Ovary (tissue), 9 donors: ENCODE results near the gene CLDN9. TPM values are rescaled to one million over a fixed set of nuclear protein-coding genes. Genes with fewer than 3 reads are reported as not detected.

Source experiments
- DNase-seq, 5 donors: peaks; one replicate each; pipeline ENCODE4 v3.0.0-alpha.2; 2019 to 2020
- H3K27ac ChIP-seq, 2 donors: fragments of 200-600 bp; one replicate each; pipeline versions ENCODE4 v1.5.1 to v1.8.0; 2019 to 2022
- H3K27me3 ChIP-seq: fragments of 200-600 bp; one replicate; pipeline ENCODE4 v1.8.0; 2022
- H3K36me3 ChIP-seq: fragments of 200-600 bp; sonication (generic); one replicate; pipeline ENCODE4 v1.5.1; 2019
- H3K4me1 ChIP-seq: one replicate; pipeline ENCODE4 v1.8.1; 2013; ENCODE audit warnings: mild to moderate bottlenecking, moderate library complexity; ENCODE audit not compliant: insufficient read depth
- H3K4me3 ChIP-seq: fragments of 200-600 bp; sonication (generic); one replicate; pipeline ENCODE4 v1.5.1; 2017
- H3K9me3 ChIP-seq, 2 donors: fragments of 200-600 bp in 1 of 2; sonication (generic) in 1 of 2; one replicate each; pipeline versions ENCODE4 v1.5.1 to v1.8.1; 2013 to 2019; ENCODE audit warnings: mild to moderate bottlenecking in 1 of 2, moderate library complexity in 1 of 2
- CTCF ChIP-seq, 3 donors: fragments of 450-650 bp in 2 of 3; fragments of 200-600 bp in 1 of 3; IDR thresholded peaks; one replicate each; pipeline versions ENCODE4 v1.5.1 to v1.8.0; 2016 to 2022; ENCODE audit warnings: antibody characterized with exemption in 3 of 3, mild to moderate bottlenecking in 1 of 3
- EP300 ChIP-seq: sonication (generic); formaldehyde crosslinking; IDR thresholded peaks from one replicate; pipeline ENCODE4 v1.6.1; 2017; ENCODE audit warnings: antibody characterized with exemption
- POLR2A ChIP-seq: fragments of 450-650 bp; IDR thresholded peaks from one replicate; pipeline ENCODE4 v1.6.1; 2017; ENCODE audit warnings: antibody characterized with exemption, mild to moderate bottlenecking, moderate library complexity
- WGBS, 3 donors: extraction: QIAGEN DNeasy Blood & Tissue Kit in 1 of 3; methylation state at CpG; one replicate each; pipeline versions ENCODE4 v1.1.5 to v1.1.7; 2013 to 2017; 5-methylcytosine and 5-hydroxymethylcytosine counted together
- intact Hi-C, 4 donors: fragments of 100-400 bp; cut with DNase I; formaldehyde crosslinking; loops; one replicate each; pipeline versions ENCODE4 v1.11.0 to v1.15.1; 2022 to 2023
- polyA plus RNA-seq, 2 donors: library from polyadenylated mRNA; stranded (reverse); fragments of 200-250 nt in 1 of 2; fragments of 350-450 nt in 1 of 2; fragmentation: Illumina TruSeq in 1 of 2; extraction: RNeasy Lipid Tissue Mini Kit (QIAGEN cat#74804) in 1 of 2; gene quantifications; one replicate each; pipeline ENCODE4 v1.2.3, GENCODE V29; 2013 to 2014
- total RNA-seq, 7 donors: library from RNA; depleted of rRNA in 2 of 7; stranded (reverse); fragments of >200 nt in 2 of 7; fragmentation: NEBNext Ultra II Directional in 3 of 7; extraction: Animal tissue kit (Norgen Biotek cat#: 25700) in 3 of 7; gene quantifications; one replicate each; pipeline versions ENCODE4 v1.1.0 to v1.2.4, GENCODE V29; 2016 to 2023
- donor health status: DM: no; HTN: no; CAD: no; lungs with moderate emphysema.
- donor health status: DM: no; HTN: no; CAD: no.
- donor health status: Bipolar disorder and iron deficiency.
- donor health status: DM: yes; HTN: yes; CAD: no.
- donor health status: DM: no; HTN: no; CAD: no.
- donor health status: DM: yes; HTN: yes; CAD: no.

CLDN9 gene
- total and polyA plus RNA-seq, 9 donors = 0.11 to 0.24 (median 0.19) TPM; not detected in 5

DNA sequence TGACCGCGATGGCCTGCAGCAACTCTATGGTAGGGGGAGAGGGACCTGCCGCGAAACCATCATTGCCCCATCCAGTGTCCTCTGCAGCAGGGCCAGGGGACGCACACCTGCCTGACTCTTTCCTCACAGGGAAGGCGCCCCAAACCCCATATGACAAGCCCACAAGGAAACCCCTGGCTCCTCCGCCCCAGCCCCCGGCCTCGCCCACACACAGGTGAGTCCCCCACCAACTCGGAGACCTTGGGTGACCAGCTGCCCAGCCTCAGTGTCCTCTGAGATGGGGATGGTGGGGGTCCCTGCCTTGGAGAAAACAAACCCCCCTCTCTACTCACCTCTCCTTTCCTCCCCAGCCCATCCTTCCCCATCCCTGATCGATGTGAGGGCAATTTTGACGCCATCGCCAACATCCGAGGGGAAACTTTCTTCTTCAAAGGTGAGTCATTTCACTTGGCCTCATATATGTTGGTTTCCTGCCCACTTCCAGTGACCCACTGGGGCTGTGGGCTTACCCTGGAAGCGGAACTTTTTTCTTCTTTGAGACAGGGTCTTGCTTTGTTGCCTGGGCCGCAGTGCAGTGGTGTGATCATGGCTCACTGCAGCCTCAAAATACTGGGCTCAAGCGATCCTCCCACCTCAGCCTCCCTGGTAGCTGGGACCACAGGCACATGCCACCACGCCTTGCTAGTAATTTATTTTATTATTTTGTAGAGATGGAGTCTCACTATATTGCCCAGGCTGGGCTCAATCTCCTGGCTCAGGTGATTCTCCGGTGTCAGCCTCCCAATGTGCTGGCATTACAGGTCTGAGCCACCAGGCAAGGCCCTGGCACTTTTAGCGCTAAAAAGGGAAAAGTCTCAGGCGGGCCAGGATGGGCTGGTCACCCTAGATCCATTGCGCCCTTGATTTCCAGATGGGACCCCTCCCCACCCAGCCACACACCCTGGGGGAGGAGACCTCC, 44.7 kb downstream of the CLDN9 start:
- 92 to 95% (median 95%) methylated on average over 22 of the region's 22 CpGs for WGBS, 3 donors
- H3K4me1 ChIP-seq = peaks cover 8% of the 10 kb centered on the region
- no peaks in the 10 kb centered on the region for H3K27me3 ChIP-seq
- DNase-seq = no peak
- TF ChIP-seq POLR2A = no peak
- TF ChIP-seq EP300 = no peak
- no peak for TF ChIP-seq CTCF (IDR thresholded peaks at IDR 0.05)
- no peak overlapping the region for H3K4me3 ChIP-seq
- intact Hi-C loops = loop anchor here in 3 of 4 donors (5.0 to 10.0 kb wide), 2 partner anchors 107 to 110 kb away; no protein-coding TSS in a partner anchor
- H3K36me3 ChIP-seq = no peaks in the 10 kb centered on the region
- H3K9me3 ChIP-seq = no peaks in the 10 kb centered on the region
- H3K27ac ChIP-seq = no peak overlapping the region

DNA sequence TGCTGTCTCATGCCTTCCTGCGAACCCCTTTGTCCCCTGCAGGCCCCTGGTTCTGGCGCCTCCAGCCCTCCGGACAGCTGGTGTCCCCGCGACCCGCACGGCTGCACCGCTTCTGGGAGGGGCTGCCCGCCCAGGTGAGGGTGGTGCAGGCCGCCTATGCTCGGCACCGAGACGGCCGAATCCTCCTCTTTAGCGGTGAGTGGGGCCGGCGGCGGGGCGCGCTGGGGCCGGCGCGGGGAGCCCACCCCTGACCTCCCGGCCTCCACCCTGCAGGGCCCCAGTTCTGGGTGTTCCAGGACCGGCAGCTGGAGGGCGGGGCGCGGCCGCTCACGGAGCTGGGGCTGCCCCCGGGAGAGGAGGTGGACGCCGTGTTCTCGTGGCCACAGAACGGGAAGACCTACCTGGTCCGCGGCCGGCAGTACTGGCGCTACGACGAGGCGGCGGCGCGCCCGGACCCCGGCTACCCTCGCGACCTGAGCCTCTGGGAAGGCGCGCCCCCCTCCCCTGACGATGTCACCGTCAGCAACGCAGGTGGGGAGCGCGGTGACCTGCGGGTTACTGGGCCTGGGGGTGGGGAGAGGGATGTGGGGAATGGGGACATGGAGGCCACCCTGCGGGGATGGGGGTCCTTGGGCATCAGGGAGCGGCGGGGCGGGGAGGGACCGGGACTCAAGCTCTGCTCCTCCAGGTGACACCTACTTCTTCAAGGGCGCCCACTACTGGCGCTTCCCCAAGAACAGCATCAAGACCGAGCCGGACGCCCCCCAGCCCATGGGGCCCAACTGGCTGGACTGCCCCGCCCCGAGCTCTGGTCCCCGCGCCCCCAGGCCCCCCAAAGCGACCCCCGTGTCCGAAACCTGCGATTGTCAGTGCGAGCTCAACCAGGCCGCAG, 45.7 kb downstream of the CLDN9 start:
- intact Hi-C loops = loop anchor here in 3 of 4 donors (5.0 to 10.0 kb wide), 2 partner anchors 106 to 109 kb away; no protein-coding TSS in a partner anchor
- DNase-seq = peak in 4 of 5 donors; percentile 43 to 57 (median 54)
- 6 to 19% (median 7%) methylated on average over 28 to 77 of the region's 77 CpGs for WGBS, 3 donors
- Histone ChIP-seq H3K27ac (no peak overlapping the region), H3K4me3 (peak overlapping the region; percentile 85), H3K9me3 (no peaks in the 10 kb centered on the region), H3K36me3 (no peaks in the 10 kb centered on the region), H3K27me3 (no peaks in the 10 kb centered on the region), H3K4me1 (peaks cover 8% of the 10 kb centered on the region)
- TF ChIP-seq CTCF (IDR thresholded peaks at IDR 0.05) = no peak
- no peak for TF ChIP-seq POLR2A
- TF ChIP-seq EP300 = no peak

DNA sequence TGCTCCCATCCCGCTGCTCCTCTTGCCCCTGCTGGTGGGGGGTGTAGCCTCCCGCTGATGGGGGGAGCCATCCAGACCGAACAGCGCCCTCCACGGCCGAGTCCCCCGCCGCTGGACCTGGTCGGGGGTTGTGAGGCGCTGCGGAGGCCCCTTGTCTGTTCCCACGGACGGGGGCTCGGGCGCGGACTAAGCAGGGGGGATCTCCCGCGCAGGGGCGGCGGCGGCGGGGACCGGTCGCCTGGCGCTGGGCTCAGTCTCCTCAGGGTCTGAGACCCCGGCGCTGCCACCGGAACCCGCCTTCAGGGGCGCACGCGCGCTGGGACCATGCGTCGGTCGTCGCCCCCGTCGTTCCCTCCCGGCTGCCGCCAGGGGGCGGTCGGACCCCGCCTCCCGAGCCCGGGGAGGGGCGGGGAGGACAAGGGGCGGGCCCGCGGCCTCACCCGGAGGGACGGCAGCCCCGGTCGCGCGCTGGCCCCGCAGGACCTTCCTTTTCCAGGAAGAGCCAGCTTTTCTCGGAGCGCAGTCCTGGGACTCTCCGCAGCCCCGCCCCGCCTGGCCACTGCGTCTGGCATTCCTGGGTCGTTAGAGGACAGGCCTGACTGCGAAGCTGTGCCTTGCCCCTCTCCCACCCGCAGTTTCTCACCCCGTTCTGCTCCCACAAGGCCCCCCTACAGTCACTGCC, 46.5 kb downstream of the CLDN9 start:
- TF ChIP-seq CTCF (IDR thresholded peaks at IDR 0.05) = peak; percentile 93 to 99 (median 97)
- TF ChIP-seq POLR2A = no peak
- Histone ChIP-seq H3K4me1 (peaks cover 8% of the 10 kb centered on the region), H3K27me3 (no peaks in the 10 kb centered on the region), H3K27ac (no peak overlapping the region), H3K36me3 (no peaks in the 10 kb centered on the region), H3K9me3 (no peaks in the 10 kb centered on the region), H3K4me3 (peak overlapping the region; percentile 85)
- peak; percentile 76 to 89 (median 84) for DNase-seq
- intact Hi-C loops = loop anchor here in 3 of 4 donors (5.0 to 10.0 kb wide), 2 partner anchors 106 to 108 kb away; no protein-coding TSS in a partner anchor
- 0 to 3% (median 1%) methylated on average over 6 to 67 of the region's 67 CpGs for WGBS, 3 donors
